Measurements from ENCODE around the gene GRAMD1A. TPM values are rescaled to one million over a fixed set of nuclear protein-coding genes. Genes with fewer than 3 reads are reported as not detected.

The GRAMD1A gene
- total RNA-seq, 1 experiment from 2014 or later = 125 TPM

DNA sequence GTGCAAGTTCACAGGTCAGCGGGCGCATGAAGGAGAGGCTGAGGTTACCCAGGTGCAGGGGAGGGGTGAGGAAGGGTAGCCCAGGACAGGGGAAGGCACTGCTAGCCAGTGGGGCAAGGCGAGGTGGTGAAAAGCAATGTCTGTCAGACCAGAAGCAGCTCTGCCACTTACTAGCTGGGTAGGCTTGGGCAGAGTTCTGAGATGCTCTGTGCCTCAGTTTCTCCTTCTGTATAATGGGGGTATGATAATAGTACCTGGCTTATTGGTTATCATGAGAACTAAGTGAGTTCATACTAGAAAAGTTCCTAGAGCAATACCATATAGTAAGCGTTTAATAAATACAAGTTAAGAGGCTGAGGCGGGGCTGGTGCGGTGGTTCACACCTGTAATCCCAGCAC, 15.8 kb downstream of the GRAMD1A start:
- DNase-seq = no peak
- no peaks in the 10 kb centered on the region for H3K79me2 ChIP-seq (ENCODE audit: insufficient read depth, low read length)
- H3K23me2 ChIP-seq (ENCODE audit: insufficient read length, low read depth, low read length, poor library complexity, severe bottlenecking) = no peaks in the 10 kb centered on the region
- H3K27ac ChIP-seq (ENCODE audit: insufficient read length, low read depth, low read length) = no peak overlapping the region
- no peak overlapping the region for H2BK12ac ChIP-seq (ENCODE audit: insufficient read length, low read depth, low read length)
- no peak overlapping the region for H4K8ac ChIP-seq (replicated peaks; ENCODE audit: insufficient read length, low read depth, low read length)
- Mint-ChIP-seq H3K36me3 (ENCODE audit: insufficient read depth in 1 of 3, low read depth in 3 of 3) (peaks cover 73 to 98% (median 89%) of the 10 kb centered on the region in 3 experiments), H3K4me3 (no peak overlapping the region; a peak in 1 of 5 replicates), H3K27ac (no peak overlapping the region), H3K4me1 (0 out of 4 replicates have a peak, but pooled peaks cover 0 to 6% of the 10 kb centered on the region in 2 experiments), H3K9me3 (no peaks in the 10 kb centered on the region), H3K27me3 (ENCODE audit: low read depth) (no peaks in the 10 kb centered on the region)
- H2BK15ac ChIP-seq (ENCODE audit: low read depth, low read length) = no peak overlapping the region
- H2BK5ac ChIP-seq (ENCODE audit: insufficient read length, low read length) = no peak overlapping the region
- no peak overlapping the region for H3K9ac ChIP-seq (ENCODE audit: extremely low read depth, insufficient read length, low read length)
- no peaks in the 10 kb centered on the region for H3K27me3 ChIP-seq (ENCODE audit: insufficient read depth, low read length)
- H3K4me1 ChIP-seq (ENCODE audit: insufficient read depth, low read length) = no peaks in the 10 kb centered on the region
- H2AK5ac ChIP-seq (ENCODE audit: insufficient read length, low read length) = no peak overlapping the region
- no peak overlapping the region for H3K18ac ChIP-seq (ENCODE audit: insufficient read length, low read depth, low read length)
- no peak overlapping the region for H4K91ac ChIP-seq (ENCODE audit: insufficient read length, low read depth, low read length)
- H3K4me2 ChIP-seq (ENCODE audit: insufficient read depth, insufficient read length, low read length) = no peak overlapping the region
- H3K56ac ChIP-seq (ENCODE audit: insufficient read length, low read depth, low read length) = no peak overlapping the region
- H3K79me1 ChIP-seq (ENCODE audit: insufficient read depth, low read depth, low read length, poor library complexity, severe bottlenecking) = no peaks in the 10 kb centered on the region
- H3T11ph ChIP-seq (ENCODE audit: low read length) = no peak overlapping the region
- H2BK20ac ChIP-seq (ENCODE audit: low read depth, low read length, poor library complexity, severe bottlenecking) = no peak overlapping the region
- no peak overlapping the region for H3K14ac ChIP-seq (ENCODE audit: insufficient read depth, low read length)
- no peak overlapping the region for H3K4ac ChIP-seq (ENCODE audit: low read depth, low read length)
- H3K23ac ChIP-seq (ENCODE audit: insufficient read length, low read depth, low read length) = no peak overlapping the region
- TF ChIP-seq, protein P1, sequence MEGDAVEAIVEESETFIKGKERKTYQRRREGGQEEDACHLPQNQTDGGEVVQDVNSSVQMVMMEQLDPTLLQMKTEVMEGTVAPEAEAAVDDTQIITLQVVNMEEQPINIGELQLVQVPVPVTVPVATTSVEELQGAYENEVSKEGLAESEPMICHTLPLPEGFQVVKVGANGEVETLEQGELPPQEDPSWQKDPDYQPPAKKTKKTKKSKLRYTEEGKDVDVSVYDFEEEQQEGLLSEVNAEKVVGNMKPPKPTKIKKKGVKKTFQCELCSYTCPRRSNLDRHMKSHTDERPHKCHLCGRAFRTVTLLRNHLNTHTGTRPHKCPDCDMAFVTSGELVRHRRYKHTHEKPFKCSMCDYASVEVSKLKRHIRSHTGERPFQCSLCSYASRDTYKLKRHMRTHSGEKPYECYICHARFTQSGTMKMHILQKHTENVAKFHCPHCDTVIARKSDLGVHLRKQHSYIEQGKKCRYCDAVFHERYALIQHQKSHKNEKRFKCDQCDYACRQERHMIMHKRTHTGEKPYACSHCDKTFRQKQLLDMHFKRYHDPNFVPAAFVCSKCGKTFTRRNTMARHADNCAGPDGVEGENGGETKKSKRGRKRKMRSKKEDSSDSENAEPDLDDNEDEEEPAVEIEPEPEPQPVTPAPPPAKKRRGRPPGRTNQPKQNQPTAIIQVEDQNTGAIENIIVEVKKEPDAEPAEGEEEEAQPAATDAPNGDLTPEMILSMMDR (conservative IDR thresholded peaks at IDR 0.05) = no peak
- WGBS (ENCODE audit: extremely low coverage, insufficient read length, low lambda C conversion rate) = no CpG with 5 or more reads among the region's 6 CpGs
- no peaks in the 10 kb centered on the region for H4K20me1 ChIP-seq (ENCODE audit: control insufficient read depth, insufficient read depth, insufficient read length)
- H4K5ac ChIP-seq (ENCODE audit: insufficient read length, low read depth, low read length) = no peak overlapping the region
- H2AFZ ChIP-seq (ENCODE audit: low read length) = no peak overlapping the region
- H3K9me3 ChIP-seq (ENCODE audit: control insufficient read depth, low read depth, low read length) = no peaks in the 10 kb centered on the region
- H2BK120ac ChIP-seq (ENCODE audit: low read depth, low read length, poor library complexity, severe bottlenecking) = no peak overlapping the region
